IMR-90 (cell line): ENCODE data around the gene LOXL3. TPM values are rescaled to one million over a fixed set of nuclear protein-coding genes. Genes with fewer than 3 reads are reported as not detected.

Source experiments
- ATAC-seq: fragments of 200-7000 bp; cut with Tn5 transposase; 2 replicates; pipeline ENCODE4 v1.9.1; 2020; ENCODE audit warnings: low read depth, mild to moderate bottlenecking, moderate library complexity
- BruUV-seq: library from RNA; stranded (reverse); fragments of 400-500 nt; replicated peaks from 2 replicates; lab custom pipeline; 2021; lab: Mats Ljungman, UMichigan
- CTCF ChIA-PET: fragments of 300-600 bp; formaldehyde crosslinking; extraction: SDS; loops from one replicate; lab custom pipeline; 2021; ENCODE audit warnings: antibody characterized with exemption; lab: Yijun Ruan, JAX
- POLR2A ChIA-PET: fragments of 300-600 bp; sonication (Branson Sonifier 250); formaldehyde crosslinking; loops from one replicate; lab custom pipeline; 2022; ENCODE audit warnings: antibody characterized with exemption; ENCODE audit not compliant: unreplicated experiment; lab: Charles Lee
- DNase-seq: peaks from one replicate; pipeline ENCODE4 v3.0.0; 2013
- H2AFZ ChIP-seq: replicated peaks from 2 replicates; pipeline ENCODE3; 2013; ENCODE audit warnings: low read length, mild to moderate bottlenecking; ENCODE audit not compliant: poor library complexity
- H2AK5ac ChIP-seq: 2 replicates; pipeline ENCODE4 v1.6.1; 2013; ENCODE audit warnings: low read depth, low read length, inconsistent platforms
- H2AK9ac ChIP-seq: replicated peaks from 2 replicates; pipeline ENCODE3; 2013; ENCODE audit warnings: mild to moderate bottlenecking, low read depth, low read length, moderate library complexity; ENCODE audit not compliant: poor library complexity
- H2BK120ac ChIP-seq: 2 replicates; pipeline ENCODE4 v1.6.1; 2013; ENCODE audit warnings: low read depth, low read length, inconsistent platforms
- H2BK15ac ChIP-seq: 3 replicates; pipeline ENCODE4 v1.6.1; 2013; ENCODE audit warnings: low read depth, low read length, inconsistent platforms
- H2BK20ac ChIP-seq: 2 replicates; pipeline ENCODE4 v1.6.1; 2013; ENCODE audit warnings: low read depth, mild to moderate bottlenecking, inconsistent platforms, low read length, moderate library complexity
- H2BK5ac ChIP-seq: 2 replicates; pipeline ENCODE4 v1.6.1; 2013; ENCODE audit warnings: mild to moderate bottlenecking, low read depth, low read length, inconsistent platforms; ENCODE audit not compliant: poor library complexity, severe bottlenecking
- H3K14ac ChIP-seq: replicated peaks from 2 replicates; pipeline ENCODE4 v1.6.1; 2013; ENCODE audit warnings: low read depth, low read length, inconsistent platforms
- H3K18ac ChIP-seq: 2 replicates; pipeline ENCODE4 v1.6.1; 2013; ENCODE audit warnings: low read depth, low read length, control low read depth
- H3K23ac ChIP-seq: 2 replicates; pipeline ENCODE4 v1.6.1; 2013; ENCODE audit warnings: low read depth, low read length, inconsistent platforms
- H3K27ac ChIP-seq: 2 replicates; pipeline ENCODE4 v1.5.1; 2013; ENCODE audit warnings: mild to moderate bottlenecking, control low read depth, low read length; ENCODE audit not compliant: insufficient read depth
- H3K27me3 ChIP-seq: 2 replicates; pipeline ENCODE4 v1.6.1; 2013; ENCODE audit warnings: low read length; ENCODE audit not compliant: control insufficient read depth, insufficient read depth
- H3K36me3 ChIP-seq: 2 replicates; pipeline ENCODE4 v1.6.1; 2013; ENCODE audit warnings: low read length, mixed read lengths; ENCODE audit not compliant: control insufficient read depth, insufficient read depth
- H3K4ac ChIP-seq: 2 replicates; pipeline ENCODE4 v1.6.1; 2013; ENCODE audit warnings: low read depth, low read length, inconsistent platforms
- H3K4me1 ChIP-seq: 2 replicates; pipeline ENCODE4 v1.6.1; 2013; ENCODE audit warnings: low read length, mixed read lengths; ENCODE audit not compliant: control insufficient read depth, insufficient read depth
- H3K4me2 ChIP-seq: 2 replicates; pipeline ENCODE4 v1.6.1; 2013; ENCODE audit warnings: low read depth, mild to moderate bottlenecking, control low read depth, low read length, moderate library complexity
- H3K4me3 ChIP-seq: 2 replicates; pipeline ENCODE4 v1.5.1; 2013; ENCODE audit warnings: low read depth, mild to moderate bottlenecking, control low read depth, low read length, moderate library complexity; ENCODE audit not compliant: insufficient read depth
- H3K56ac ChIP-seq: 2 replicates; pipeline ENCODE4 v1.6.1; 2013; ENCODE audit warnings: low read length, inconsistent platforms; ENCODE audit not compliant: insufficient read depth; ENCODE audit errors: extremely low read depth
- H3K79me1 ChIP-seq, 2 experiments: 2 replicates each; pipeline ENCODE4 v1.6.1; 2013; ENCODE audit warnings: low read length in 2 of 2, inconsistent platforms in 1 of 2, low read depth in 1 of 2
- H3K9ac ChIP-seq: 2 replicates; pipeline ENCODE4 v1.6.1; 2013; ENCODE audit warnings: low read depth, low read length, control low read depth
- H3K9me1 ChIP-seq: 2 replicates; pipeline ENCODE4 v1.6.1; 2013; ENCODE audit warnings: low read length, inconsistent platforms; ENCODE audit not compliant: insufficient read depth
- H3K9me3 ChIP-seq: 2 replicates; pipeline ENCODE4 v1.6.1; 2013; ENCODE audit warnings: low read length; ENCODE audit not compliant: control insufficient read depth, insufficient read depth
- H4K20me1 ChIP-seq: 2 replicates; pipeline ENCODE4 v1.6.1; 2013; ENCODE audit warnings: low read length, inconsistent platforms; ENCODE audit not compliant: insufficient read depth
- H4K5ac ChIP-seq: 2 replicates; pipeline ENCODE4 v1.6.1; 2013; ENCODE audit warnings: mild to moderate bottlenecking, low read depth, low read length, control low read depth
- H4K8ac ChIP-seq, 2 experiments: 2 replicates each; pipeline ENCODE4 v1.6.1; 2013; ENCODE audit warnings: low read depth in 2 of 2, low read length in 2 of 2, control low read depth in 1 of 2, inconsistent platforms in 1 of 2
- H4K91ac ChIP-seq: 2 replicates; pipeline ENCODE4 v1.6.1; 2013; ENCODE audit warnings: low read depth, low read length, inconsistent platforms; ENCODE audit not compliant: insufficient read depth
- CHD1 ChIP-seq: IDR thresholded peaks from 2 replicates; pipeline ENCODE4 v1.6.1; 2012; ENCODE audit warnings: low read depth, low read length, improper control_type of control experiment
- FOS ChIP-seq: fragments of 150-350 bp; IDR thresholded peaks from 2 replicates; pipeline ENCODE4 v1.6.1; 2016; ENCODE audit warnings: low read depth, low read length
- MAFK ChIP-seq: IDR thresholded peaks from 2 replicates; pipeline ENCODE4 v1.6.1; 2012; ENCODE audit warnings: low read depth, low read length, improper control_type of control experiment
- RAD21 ChIP-seq: IDR thresholded peaks from 2 replicates; pipeline ENCODE4 v1.6.1; 2012; ENCODE audit warnings: low read length, improper control_type of control experiment
- WGBS, 2 experiments: methylation state at CpG; one replicate each; pipeline versions ENCODE4 v1.1.5 to v1.1.7; 2013; ENCODE audit warnings: missing lambda C conversion rate in 2 of 2; ENCODE audit not compliant: insufficient read length in 1 of 2; ENCODE audit errors: extremely low coverage in 2 of 2; 5-methylcytosine and 5-hydroxymethylcytosine counted together
- dilution Hi-C: fragments of 300-500 bp; cut with HindIII; formaldehyde crosslinking; loops from one replicate; pipeline ENCODE4 v1.14.3; 2018; ENCODE audit warnings: low sequenced_read_pairs; ENCODE audit not compliant: unreplicated experiment
- in situ Hi-C: fragments of 300-500 bp; cut with MboI; formaldehyde crosslinking; loops from 3 replicates; pipeline ENCODE4 v1.14.3; 2019; ENCODE audit warnings: low sequenced_read_pairs, inconsistent platforms, mixed read lengths
- intact Hi-C: fragments of 100-400 bp; cut with micrococcal nuclease; formaldehyde crosslinking; loops from 2 replicates; pipeline ENCODE4 v1.10.0; 2022
- polyA plus RNA-seq, 3 experiments: library from polyadenylated mRNA; depleted of rRNA; stranded (reverse); fragments of >200 nt; gene quantifications; 2 replicates each; pipeline ENCODE4 v1.2.3, GENCODE V29; 2012; ENCODE audit warnings: low replicate concordance in 1 of 3
- total RNA-seq: library from RNA; depleted of rRNA; stranded (reverse); fragments of >200 nt; gene quantifications from 2 replicates; pipeline ENCODE4 v1.2.3, GENCODE V29; 2012

Gene LOXL3
- total and polyA plus RNA-seq, 2 of the 4 experiments (the other 2 are of a cell fraction) = 17.9 to 23.4 TPM

- no TSS peak for BruUV-seq
- CTCF ChIA-PET = no interaction called here
- peaks cover 14% of the 10 kb centered on the region for H3K36me3 ChIP-seq
- no peak overlapping the region for H3K4me3 ChIP-seq
- 54% methylated on average over 2 of the region's 6 CpGs; no CpG with 5 or more reads in 1 of the 2 experiments for WGBS, 2 experiments
- H3K27me3 ChIP-seq = no peaks in the 10 kb centered on the region
- no peak overlapping the region for H4K5ac ChIP-seq
- no peak overlapping the region for H3K18ac ChIP-seq
- dilution Hi-C loops = no loop called here
- H3K79me1 ChIP-seq = peaks cover 2 to 16% of the 10 kb centered on the region in 2 experiments; a peak in 3 of 4 replicates
- no peak for ATAC-seq
- peak overlapping the region; percentile 45; the same call in 1 of the 2 replicates for H2BK20ac ChIP-seq
- H3K4me1 ChIP-seq = peaks cover 9% of the 10 kb centered on the region
- in situ Hi-C loops = no loop called here
- POLR2A ChIA-PET = no interaction called here
- H3K14ac ChIP-seq = 0 out of 2 replicates have a peak overlapping the region, but pooled peaks have one; percentile 40
- no peaks in the 10 kb centered on the region for H3K9me3 ChIP-seq
- peak overlapping the region; percentile 26; the same call in 1 of the 2 replicates for H3K4ac ChIP-seq
- H3K9me1 ChIP-seq = peaks cover 20% of the 10 kb centered on the region
- H2BK15ac ChIP-seq = 0 out of 3 replicates have a peak overlapping the region, but pooled peaks have one; percentile 26
- TF ChIP-seq CHD1 (no peak), RAD21 (no peak), MAFK (no peak), FOS (no peak)
- no peak overlapping the region; a peak in 1 of 4 replicates for H4K8ac ChIP-seq
- H2BK120ac ChIP-seq = peak overlapping the region; percentile 17
- H3K4me2 ChIP-seq = no peak overlapping the region
- no peak overlapping the region for H2BK5ac ChIP-seq
- H4K20me1 ChIP-seq = no peaks in the 10 kb centered on the region
- peak overlapping the region; percentile 81 for H2AFZ ChIP-seq
- H3K9ac ChIP-seq = no peak overlapping the region
- intact Hi-C loops = no loop called here
- no peak overlapping the region for H3K23ac ChIP-seq
- H3K56ac ChIP-seq = no peak overlapping the region
- peak overlapping the region; percentile 32; the same call in 1 of the 2 replicates for H4K91ac ChIP-seq
- no peak overlapping the region for H3K27ac ChIP-seq
- H2AK5ac ChIP-seq = peak overlapping the region; percentile 62
- peak overlapping the region; percentile 1 for H2AK9ac ChIP-seq
- DNase-seq = no peak
These were observed 6.8 kb upstream of the LOXL3 start for GRCh38 chr2:74560591-74560990.
